Measurements from ENCODE around the gene NSUN5. TPM values are rescaled to one million over a fixed set of nuclear protein-coding genes. Genes with fewer than 3 reads are reported as not detected.
"Not testable (repeated sequence)": the region's sequence is repeated elsewhere in the genome, so short reads cannot be mapped to it uniquely, and the experiment has no call there.

The NSUN5 gene
- total RNA-seq, 4 donors from 2014 or later = 5.9 to 27.1 (median 13.7) TPM

DNA sequence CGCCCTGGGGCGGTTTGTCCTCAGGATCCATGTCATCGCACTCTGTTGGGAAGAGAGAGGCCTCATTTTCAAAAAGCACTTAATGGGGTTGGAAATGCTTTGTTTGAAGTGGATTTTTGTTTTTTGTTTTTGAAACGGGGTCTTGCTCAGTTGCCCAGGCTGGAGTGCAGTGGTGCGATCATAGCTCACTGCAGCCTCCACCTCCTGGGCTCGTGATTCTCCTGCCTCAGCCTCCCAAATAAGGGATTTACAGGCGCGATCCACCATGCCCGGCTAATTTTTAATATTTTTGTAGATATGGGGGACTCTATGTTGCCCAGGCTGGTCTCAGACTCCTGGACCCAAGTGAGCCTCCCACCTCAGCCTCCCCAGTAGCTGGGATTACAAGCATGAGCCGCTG lies 20.1 kb upstream of the NSUN5 start:
- H3K27ac ChIP-seq = no peak overlapping the region
- DNase-seq = no peak
- no peaks in the 10 kb centered on the region for H3K4me1 ChIP-seq
- TF ChIP-seq, protein P1, sequence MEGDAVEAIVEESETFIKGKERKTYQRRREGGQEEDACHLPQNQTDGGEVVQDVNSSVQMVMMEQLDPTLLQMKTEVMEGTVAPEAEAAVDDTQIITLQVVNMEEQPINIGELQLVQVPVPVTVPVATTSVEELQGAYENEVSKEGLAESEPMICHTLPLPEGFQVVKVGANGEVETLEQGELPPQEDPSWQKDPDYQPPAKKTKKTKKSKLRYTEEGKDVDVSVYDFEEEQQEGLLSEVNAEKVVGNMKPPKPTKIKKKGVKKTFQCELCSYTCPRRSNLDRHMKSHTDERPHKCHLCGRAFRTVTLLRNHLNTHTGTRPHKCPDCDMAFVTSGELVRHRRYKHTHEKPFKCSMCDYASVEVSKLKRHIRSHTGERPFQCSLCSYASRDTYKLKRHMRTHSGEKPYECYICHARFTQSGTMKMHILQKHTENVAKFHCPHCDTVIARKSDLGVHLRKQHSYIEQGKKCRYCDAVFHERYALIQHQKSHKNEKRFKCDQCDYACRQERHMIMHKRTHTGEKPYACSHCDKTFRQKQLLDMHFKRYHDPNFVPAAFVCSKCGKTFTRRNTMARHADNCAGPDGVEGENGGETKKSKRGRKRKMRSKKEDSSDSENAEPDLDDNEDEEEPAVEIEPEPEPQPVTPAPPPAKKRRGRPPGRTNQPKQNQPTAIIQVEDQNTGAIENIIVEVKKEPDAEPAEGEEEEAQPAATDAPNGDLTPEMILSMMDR (IDR thresholded peaks at IDR 0.05) = no peak
- TF ChIP-seq POLR2A (IDR thresholded peaks at IDR 0.05) = no peak
- H3K27me3 ChIP-seq = no peaks in the 10 kb centered on the region
- intact Hi-C loops (cut with DNase I; ENCODE audit: low total_unique reads) = no loop called here
- H3K36me3 ChIP-seq = no peaks in the 10 kb centered on the region
- no peak overlapping the region for H3K4me3 ChIP-seq
- no peaks in the 10 kb centered on the region for H3K9me3 ChIP-seq

DNA sequence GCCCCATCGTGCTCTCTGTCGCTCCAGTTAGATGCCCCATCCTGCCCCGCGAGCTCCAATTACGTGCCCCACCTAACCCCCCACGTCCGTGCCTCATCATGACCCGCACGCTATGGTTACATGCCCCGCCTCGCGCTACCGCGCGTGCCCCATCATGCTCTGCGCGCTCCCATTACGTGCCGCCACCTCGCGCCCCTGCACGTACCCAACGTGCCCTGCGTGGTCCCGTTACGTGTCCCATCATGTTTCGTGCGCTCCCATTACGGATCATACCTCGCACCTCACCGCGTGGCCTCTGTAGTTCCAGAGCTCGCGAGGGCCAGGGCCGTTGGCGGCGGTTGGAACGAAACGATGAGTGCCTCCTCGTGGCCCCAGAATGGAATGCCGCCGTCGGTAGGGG lies 19.3 kb upstream of the NSUN5 start, which contains the start of the genes FKBP6 and TRIM50:
FKBP6 (plus strand) TSS at position 240 of the 400 bp plus-strand sequence. CDS start 268 bp downstream, outside the sequence.
TRIM50 (minus strand) TSS at position 161 of the 400 bp plus-strand sequence. CDS start 3,295 bp downstream, outside the sequence.
- DNase-seq; H3K27me3 ChIP-seq; H3K36me3 ChIP-seq; intact Hi-C loops (cut with DNase I; ENCODE audit: low total_unique reads); H3K27ac ChIP-seq; H3K4me1 ChIP-seq; H3K4me3 ChIP-seq; H3K9me3 ChIP-seq: not testable (repeated sequence)

DNA sequence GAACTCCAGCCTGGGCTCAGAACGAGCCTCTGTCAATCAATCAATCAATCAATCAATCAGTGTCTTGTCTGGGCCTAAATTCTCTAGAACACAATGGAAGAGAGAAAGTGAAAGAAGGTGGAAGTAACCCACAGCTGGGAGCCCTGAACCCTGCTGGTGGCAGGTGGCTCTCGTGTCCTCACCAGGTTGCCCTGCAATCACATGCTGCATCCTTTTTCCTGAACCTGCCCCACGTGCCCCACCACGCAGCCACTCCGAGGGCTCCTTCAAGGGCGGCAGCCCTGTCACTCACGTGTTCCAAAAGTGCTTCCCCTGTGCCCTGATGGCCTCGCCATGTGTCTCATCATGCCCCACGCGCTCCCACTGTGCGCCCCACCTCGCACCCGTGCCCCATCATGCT lies 18.8 kb upstream of the NSUN5 start:
- H3K27me3 ChIP-seq; DNase-seq; H3K36me3 ChIP-seq; H3K4me1 ChIP-seq; H3K27ac ChIP-seq; H3K4me3 ChIP-seq; intact Hi-C loops (cut with DNase I; ENCODE audit: low total_unique reads); H3K9me3 ChIP-seq: not testable (repeated sequence)

DNA sequence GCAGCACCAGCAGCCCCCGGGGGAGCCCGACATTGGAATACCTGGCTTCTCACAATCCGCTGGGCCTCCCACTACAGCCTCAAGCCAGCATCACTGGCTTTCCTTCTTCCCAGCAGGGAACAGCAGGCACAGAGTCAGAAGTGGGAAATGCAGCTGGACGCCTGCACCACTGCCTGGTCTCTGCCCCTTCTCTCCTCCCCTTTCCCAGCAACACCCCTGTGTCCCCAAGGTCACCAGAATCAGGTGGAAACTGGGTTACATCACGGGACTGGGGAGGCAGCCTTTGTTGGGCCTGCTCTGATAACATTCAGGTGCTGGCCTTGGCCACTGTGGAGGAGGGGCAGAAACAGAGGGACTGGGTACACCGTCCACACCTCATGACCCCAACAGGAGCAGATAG lies 16.8 kb upstream of the NSUN5 start:
- H3K27me3 ChIP-seq; H3K9me3 ChIP-seq; H3K4me1 ChIP-seq; H3K36me3 ChIP-seq; intact Hi-C loops (cut with DNase I; ENCODE audit: low total_unique reads); H3K4me3 ChIP-seq; H3K27ac ChIP-seq; DNase-seq: not testable (repeated sequence)

DNA sequence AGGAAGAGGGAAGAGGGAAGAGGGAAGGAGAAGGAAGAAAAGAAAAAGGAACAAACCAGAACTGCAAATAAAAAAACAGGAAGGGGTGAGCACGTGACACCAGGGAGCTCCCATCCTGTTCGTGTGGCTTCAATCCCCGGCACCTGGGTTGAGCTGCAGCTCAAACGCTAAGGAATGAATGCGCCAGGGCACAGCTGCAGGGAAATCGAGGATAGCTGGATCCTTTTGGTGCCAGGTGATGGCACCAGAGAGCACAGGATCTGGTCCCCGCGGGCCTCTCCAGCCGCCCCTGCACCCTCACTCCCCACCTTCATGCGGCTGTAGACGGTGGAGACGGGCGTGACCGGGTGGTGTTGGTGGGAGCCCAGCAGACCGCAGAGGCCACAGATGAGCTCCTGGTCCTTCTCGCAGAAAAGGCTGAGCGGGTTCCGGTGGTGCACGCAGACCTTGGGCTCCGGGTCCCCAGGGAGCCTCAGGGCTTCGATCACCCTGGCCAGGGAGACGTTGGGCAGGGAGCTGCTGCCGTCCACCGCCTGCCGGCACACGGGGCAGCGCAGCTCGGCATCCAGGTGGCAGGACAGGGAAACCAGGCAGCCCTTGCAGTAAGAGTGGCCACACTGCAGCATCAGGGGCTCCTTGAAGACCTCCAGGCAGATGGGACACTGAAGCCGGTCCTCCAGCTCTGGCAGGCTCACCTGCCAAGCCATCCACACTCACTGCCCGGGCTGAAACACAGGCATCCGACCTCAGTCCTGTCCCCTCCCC lies 15.6 kb upstream of the NSUN5 start:
- TF ChIP-seq, protein P1 (IDR thresholded peaks at IDR 0.05) = peak in 3 of 4 experiments; percentile 30 to 49 (median 43)
- H3K4me3 ChIP-seq; intact Hi-C loops (cut with DNase I; ENCODE audit: low total_unique reads); H3K27ac ChIP-seq; H3K9me3 ChIP-seq; H3K4me1 ChIP-seq; H3K27me3 ChIP-seq; H3K36me3 ChIP-seq: not testable (repeated sequence)
- peak; percentile 26 to 29 for DNase-seq

DNA sequence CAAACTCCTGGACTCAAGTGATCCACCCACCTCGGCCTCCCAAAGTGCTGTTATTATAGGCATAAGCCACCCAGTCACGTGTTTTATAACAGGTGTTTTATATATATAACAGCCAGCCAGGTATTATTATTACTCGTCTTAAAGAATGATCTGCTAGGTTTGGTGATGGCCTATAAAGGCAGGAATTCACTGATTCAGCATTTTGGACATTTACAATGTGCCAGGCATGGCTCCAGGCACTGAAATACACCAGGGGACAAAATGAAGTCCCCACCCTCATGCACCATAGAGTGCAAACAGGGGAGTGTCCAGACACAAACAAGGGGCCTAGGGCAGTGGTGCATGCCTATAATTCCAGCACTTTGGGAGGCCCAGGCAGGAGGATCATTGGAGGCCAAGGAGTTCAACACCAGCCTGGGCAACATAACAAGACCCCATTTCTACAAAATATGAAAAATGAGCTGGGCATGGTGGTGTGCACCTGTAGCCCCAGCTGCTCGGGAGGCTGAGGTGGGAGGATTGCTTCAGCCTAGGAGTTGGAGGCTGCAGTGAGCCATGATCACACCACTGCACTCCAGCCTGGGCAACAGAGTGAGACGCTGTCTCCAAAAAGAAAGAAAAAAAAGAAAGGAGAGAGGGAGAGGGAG lies 14.9 kb upstream of the NSUN5 start:
- H3K36me3 ChIP-seq; H3K4me3 ChIP-seq; H3K4me1 ChIP-seq; DNase-seq; H3K9me3 ChIP-seq; H3K27ac ChIP-seq; H3K27me3 ChIP-seq; intact Hi-C loops (cut with DNase I; ENCODE audit: low total_unique reads): not testable (repeated sequence)

DNA sequence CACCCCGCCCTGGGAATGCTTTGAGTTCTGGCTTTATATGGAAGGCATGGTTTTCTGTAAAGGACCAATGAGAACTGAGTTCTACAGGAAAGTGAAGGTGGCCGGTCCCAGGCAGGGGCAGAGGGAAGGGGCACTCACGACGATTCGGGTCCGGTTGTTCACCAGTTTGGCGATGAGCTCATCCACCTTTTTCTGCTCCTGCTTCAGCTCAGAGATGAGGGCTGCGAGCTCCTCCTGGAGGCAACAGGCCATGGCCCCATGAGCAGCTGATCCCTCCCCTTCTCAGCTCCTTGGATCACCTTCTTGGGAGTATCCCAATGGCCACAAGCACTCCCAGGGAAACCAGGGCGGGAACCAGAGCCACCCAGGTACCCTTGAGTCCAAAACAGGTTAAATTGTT lies 11.4 kb upstream of the NSUN5 start:
- intact Hi-C loops (cut with DNase I; ENCODE audit: low total_unique reads); DNase-seq; H3K9me3 ChIP-seq; H3K27ac ChIP-seq; H3K27me3 ChIP-seq; H3K4me3 ChIP-seq; H3K36me3 ChIP-seq; H3K4me1 ChIP-seq: not testable (repeated sequence)

- H3K27me3 ChIP-seq; H3K4me1 ChIP-seq; H3K4me3 ChIP-seq; H3K27ac ChIP-seq; intact Hi-C loops (cut with DNase I; ENCODE audit: low total_unique reads); DNase-seq; H3K9me3 ChIP-seq; H3K36me3 ChIP-seq: not testable (repeated sequence)
Observed at GRCh38 chr7:73319541-73319940, 10.9 kb upstream of the NSUN5 start.

- H3K4me3 ChIP-seq; intact Hi-C loops (cut with DNase I; ENCODE audit: low total_unique reads); H3K4me1 ChIP-seq; H3K27ac ChIP-seq; DNase-seq; H3K9me3 ChIP-seq; H3K27me3 ChIP-seq; H3K36me3 ChIP-seq: not testable (repeated sequence)
Observed at GRCh38 chr7:73318656-73319204, 10.1 kb upstream of the NSUN5 start.

All from uterus (tissue), 4 donors.